Measurements from ENCODE around the gene NDST3. TPM values are rescaled to one million over a fixed set of nuclear protein-coding genes. Genes with fewer than 3 reads are reported as not detected.

NDST3 gene
- total RNA-seq = 1 to 10 TPM in 1 of 4 donors, not detected in 3; 1.7 TPM

GRCh38 chr4:118034053-118034785 is at the start of gene NDST3:
NDST3 (plus strand) TSS chr4:118034486; CDS start chr4:118053911, 19,425 bp downstream.
- H3K27me3 ChIP-seq = peaks cover 0 to 27% of the 10 kb centered on the region in 2 donors
- peak in 1 of 2 donors; percentile 18 for DNase-seq
- intact Hi-C loops (cut with DNase I; ENCODE audit: low total_unique reads) = no loop called here
- no peaks in the 10 kb centered on the region for H3K9me3 ChIP-seq
- H3K4me1 ChIP-seq = peaks cover 0 to 9% of the 10 kb centered on the region in 2 donors
- no peak for TF ChIP-seq POLR2A (IDR thresholded peaks at IDR 0.05)
- TF ChIP-seq CTCF (IDR thresholded peaks at IDR 0.05) = no peak
- H3K36me3 ChIP-seq = no peaks in the 10 kb centered on the region
- H3K27ac ChIP-seq = no peak within 1 kb of the TSS
- peak within 1 kb of the TSS; percentile 3 to 28 for H3K4me3 ChIP-seq

- no peaks in the 10 kb centered on the region for H3K36me3 ChIP-seq
- no peaks in the 10 kb centered on the region for H3K4me1 ChIP-seq
- no peak overlapping the region for H3K27ac ChIP-seq
- no peaks in the 10 kb centered on the region for H3K27me3 ChIP-seq
- no peak for TF ChIP-seq CTCF (IDR thresholded peaks at IDR 0.05)
- TF ChIP-seq POLR2A (IDR thresholded peaks at IDR 0.05) = no peak
- no peak for DNase-seq
- H3K9me3 ChIP-seq = no peaks in the 10 kb centered on the region
- intact Hi-C loops (cut with DNase I; ENCODE audit: low total_unique reads) = no loop called here
- H3K4me3 ChIP-seq = no peak overlapping the region
These were observed 48.0 kb upstream of the NDST3 start for GRCh38 chr4:117986321-117986720.

DNA sequence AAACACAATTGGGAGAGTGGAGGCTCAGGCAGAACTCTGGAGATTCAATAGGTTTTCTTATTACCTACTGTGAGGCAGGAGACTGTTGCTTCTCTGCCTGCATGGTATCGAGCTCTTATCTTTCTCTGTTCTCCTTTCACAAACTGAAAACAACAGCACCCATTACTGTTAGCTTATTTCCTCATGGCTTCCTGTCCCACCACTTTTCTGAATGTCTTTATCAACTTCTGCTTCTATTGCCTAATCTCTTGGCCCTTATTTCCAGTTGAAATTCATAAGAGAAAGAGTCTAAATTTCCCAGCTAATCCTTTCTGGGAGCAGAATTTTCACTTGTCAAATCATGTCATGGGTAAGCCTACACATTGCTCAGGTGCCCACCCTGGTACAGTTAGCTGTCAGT is 46.8 kb upstream of the NDST3 start:
- Histone ChIP-seq H3K4me1 (no peaks in the 10 kb centered on the region), H3K4me3 (no peak overlapping the region), H3K9me3 (no peaks in the 10 kb centered on the region), H3K27ac (no peak overlapping the region), H3K27me3 (no peaks in the 10 kb centered on the region), H3K36me3 (no peaks in the 10 kb centered on the region)
- intact Hi-C loops (cut with DNase I; ENCODE audit: low total_unique reads) = no loop called here
- TF ChIP-seq POLR2A (IDR thresholded peaks at IDR 0.05) (no peak), CTCF (IDR thresholded peaks at IDR 0.05) (no peak)
- no peak for DNase-seq

DNA sequence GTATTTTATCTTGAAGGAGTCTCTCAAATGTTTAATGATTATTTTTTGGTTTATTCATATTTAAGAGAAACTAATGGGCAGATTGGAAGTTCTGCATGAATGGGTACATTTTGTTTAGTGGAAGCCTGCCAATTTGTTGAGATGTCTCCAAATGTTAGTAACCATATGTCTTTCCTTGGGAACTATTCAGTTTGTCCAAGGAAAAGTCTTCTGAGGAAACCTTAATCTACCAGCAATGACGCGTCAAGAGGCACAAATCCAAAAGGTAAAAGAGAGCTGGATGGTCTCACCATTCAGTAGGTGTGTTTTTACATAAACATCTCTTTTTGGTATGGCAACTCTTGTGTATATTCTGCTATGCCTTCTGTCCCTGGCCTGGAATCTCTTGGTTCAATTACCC is 37.4 kb upstream of the NDST3 start:
- Histone ChIP-seq H3K27me3 (no peaks in the 10 kb centered on the region), H3K27ac (no peak overlapping the region), H3K9me3 (no peaks in the 10 kb centered on the region), H3K4me1 (no peaks in the 10 kb centered on the region), H3K36me3 (no peaks in the 10 kb centered on the region), H3K4me3 (no peak overlapping the region)
- no peak for TF ChIP-seq POLR2A (IDR thresholded peaks at IDR 0.05)
- TF ChIP-seq CTCF (IDR thresholded peaks at IDR 0.05) = no peak
- DNase-seq = no peak
- intact Hi-C loops (cut with DNase I; ENCODE audit: low total_unique reads) = no loop called here

- Histone ChIP-seq H3K4me3 (no peak overlapping the region), H3K27me3 (no peaks in the 10 kb centered on the region), H3K9me3 (no peaks in the 10 kb centered on the region), H3K36me3 (no peaks in the 10 kb centered on the region), H3K4me1 (no peaks in the 10 kb centered on the region), H3K27ac (no peak overlapping the region)
- intact Hi-C loops (cut with DNase I; ENCODE audit: low total_unique reads) = no loop called here
- no peak for DNase-seq
- TF ChIP-seq CTCF (IDR thresholded peaks at IDR 0.05) (no peak), POLR2A (IDR thresholded peaks at IDR 0.05) (no peak)
These were observed 30.2 kb upstream of the NDST3 start for GRCh38 chr4:118004088-118004487.
